K562 (cell line): Measurements from ENCODE around the gene RAB13.

Source experiments
- FOXA1 ChIP-seq: fragments of 450-650 bp; IDR thresholded peaks from 2 replicates; pipeline ENCODE4 v1.6.1; 2016; ENCODE audit warnings: mild to moderate bottlenecking, borderline replicate concordance
- JUND ChIP-seq, 2 experiments: IDR thresholded peaks; 2 replicates in 1 of 2; 3 replicates in 1 of 2; pipeline ENCODE4 v1.6.1; 2011; ENCODE audit warnings: borderline replicate concordance in 2 of 2, low read depth in 2 of 2, low read length in 2 of 2, improper control_type of control experiment in 1 of 2, missing biosample characterization in 1 of 2, missing genetic modification characterization in 1 of 2, missing genetic modification reagents in 1 of 2
- POLR2A ChIP-seq: fragments of 450-650 bp; conservative IDR thresholded peaks from 2 replicates; pipeline ENCODE4 v1.6.1; 2016
- POLR2AphosphoS5 ChIP-seq: IDR thresholded peaks from 2 replicates; pipeline ENCODE4 v1.6.1; 2011; ENCODE audit warnings: mild to moderate bottlenecking, low read depth, low read length, moderate library complexity; ENCODE audit not compliant: control insufficient read depth, insufficient read depth
- RAD21 ChIP-seq, 2 experiments: fragments of 250-450 bp in 1 of 2; fragments of 450-650 bp in 1 of 2; sonication (Bioruptor Pico) in 1 of 2; formaldehyde crosslinking in 1 of 2; IDR thresholded peaks in 1 of 2; conservative IDR thresholded peaks in 1 of 2; 2 replicates each; pipeline versions ENCODE4 v1.4.0 to v1.8.0; 2020 to 2022; ENCODE audit warnings: mild to moderate bottlenecking in 2 of 2, moderate library complexity in 1 of 2
- RBM22 ChIP-seq: fragments of 200-400 bp; formaldehyde crosslinking; IDR thresholded peaks from 2 replicates; pipeline ENCODE4 v1.6.1; 2018; ENCODE audit warnings: low read length, low read depth; ENCODE audit not compliant: poor library complexity, severe bottlenecking
- SMAD2 ChIP-seq: fragments of 150-350 bp; IDR thresholded peaks from 2 replicates; pipeline ENCODE4 v1.6.1; 2014; ENCODE audit warnings: low read depth, mild to moderate bottlenecking, low read length
- TAF15 ChIP-seq: fragments of 200-400 bp; formaldehyde crosslinking; IDR thresholded peaks from 2 replicates; pipeline ENCODE4 v1.6.1; 2017; ENCODE audit warnings: mild to moderate bottlenecking, low read depth, low read length, moderate library complexity
- TEAD2 ChIP-seq: fragments of 450-650 bp; IDR thresholded peaks from 2 replicates; pipeline ENCODE4 v1.6.1; 2016; ENCODE audit warnings: missing genetic modification characterization, control low read depth, missing compliant biosample characterization
- ZC3H4 ChIP-seq: sonication (generic); formaldehyde crosslinking; IDR thresholded peaks from 2 replicates; pipeline ENCODE4 v1.9.0; 2021; ENCODE audit warnings: missing genetic modification reagents, borderline replicate concordance
- TF ChIP-seq, protein P1 (sequence below), 3 experiments: IDR thresholded peaks in 2 of 3; conservative IDR thresholded peaks in 1 of 3; 2 replicates each; pipeline ENCODE4 v1.5.1; 2011 to 2012; ENCODE audit warnings: low read length in 3 of 3, mild to moderate bottlenecking in 3 of 3, control low read depth in 2 of 3, improper control_type of control experiment in 1 of 3, inconsistent platforms in 1 of 3, low read depth in 1 of 3, mixed read lengths in 1 of 3, moderate library complexity in 1 of 3; ENCODE audit not compliant: insufficient read depth in 2 of 3
- TF ChIP-seq, protein P2 (sequence below): fragments of 450-650 bp; IDR thresholded peaks from 2 replicates; pipeline ENCODE4 v1.6.1; 2018; ENCODE audit not compliant: partially characterized antibody
- TF ChIP-seq, protein P3 (sequence below), 2 experiments: fragments of 450-650 bp in 1 of 2; IDR thresholded peaks; 2 replicates each; pipeline ENCODE4 v1.6.1; 2011 to 2017; ENCODE audit warnings: low read depth in 2 of 2, antibody characterized with exemption in 1 of 2, borderline replicate concordance in 1 of 2, low read length in 1 of 2, mild to moderate bottlenecking in 1 of 2, mixed read lengths in 1 of 2; ENCODE audit not compliant: control insufficient read depth in 1 of 2
- TF ChIP-seq, protein P4 (sequence below): IDR thresholded peaks from 2 replicates; pipeline ENCODE4 v1.6.1; 2016; ENCODE audit warnings: missing genetic modification characterization, missing compliant biosample characterization

DNA sequence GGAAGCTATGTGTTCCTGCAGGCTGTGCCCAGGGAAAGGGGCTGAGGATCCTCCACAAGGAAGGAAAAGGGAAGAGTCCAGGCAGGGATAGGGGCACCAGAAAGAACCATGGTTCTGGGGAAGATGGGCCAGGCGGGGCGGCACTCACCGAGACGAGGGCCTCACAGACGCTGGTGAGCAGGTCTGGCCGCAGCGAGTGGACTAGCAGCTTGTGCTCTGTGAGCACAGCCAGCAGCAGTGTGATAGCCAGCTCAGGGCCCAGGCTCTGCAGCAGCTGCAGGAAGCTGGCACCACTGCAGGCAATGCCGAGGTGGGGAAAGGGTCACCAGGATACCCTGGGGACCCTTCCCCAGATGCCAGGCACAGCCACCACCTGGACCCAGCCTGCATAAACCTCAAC is 45.4 kb downstream of the RAB13 start:
- TF ChIP-seq POLR2AphosphoS5 (no peak), FOXA1 (no peak), POLR2A (no peak), TEAD2 (tag) (no peak), RAD21 (CRISPR knock-in tag; conservative IDR thresholded peaks at IDR 0.05 in 1 of 2, IDR thresholded peaks at IDR 0.05 in 1 of 2) (no peak), ZC3H4 (no peak), SMAD2 (no peak), TAF15 (no peak), JUND (IDR thresholded peaks at IDR 0.05; ENCODE audit: borderline replicate concordance, low read depth, low read length) (no peak), JUND (tag; IDR thresholded peaks at IDR 0.05; ENCODE audit: borderline replicate concordance, low read depth, low read length) (no peak), RBM22 (no peak)
- TF ChIP-seq, protein P1, sequence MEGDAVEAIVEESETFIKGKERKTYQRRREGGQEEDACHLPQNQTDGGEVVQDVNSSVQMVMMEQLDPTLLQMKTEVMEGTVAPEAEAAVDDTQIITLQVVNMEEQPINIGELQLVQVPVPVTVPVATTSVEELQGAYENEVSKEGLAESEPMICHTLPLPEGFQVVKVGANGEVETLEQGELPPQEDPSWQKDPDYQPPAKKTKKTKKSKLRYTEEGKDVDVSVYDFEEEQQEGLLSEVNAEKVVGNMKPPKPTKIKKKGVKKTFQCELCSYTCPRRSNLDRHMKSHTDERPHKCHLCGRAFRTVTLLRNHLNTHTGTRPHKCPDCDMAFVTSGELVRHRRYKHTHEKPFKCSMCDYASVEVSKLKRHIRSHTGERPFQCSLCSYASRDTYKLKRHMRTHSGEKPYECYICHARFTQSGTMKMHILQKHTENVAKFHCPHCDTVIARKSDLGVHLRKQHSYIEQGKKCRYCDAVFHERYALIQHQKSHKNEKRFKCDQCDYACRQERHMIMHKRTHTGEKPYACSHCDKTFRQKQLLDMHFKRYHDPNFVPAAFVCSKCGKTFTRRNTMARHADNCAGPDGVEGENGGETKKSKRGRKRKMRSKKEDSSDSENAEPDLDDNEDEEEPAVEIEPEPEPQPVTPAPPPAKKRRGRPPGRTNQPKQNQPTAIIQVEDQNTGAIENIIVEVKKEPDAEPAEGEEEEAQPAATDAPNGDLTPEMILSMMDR (IDR thresholded peaks at IDR 0.05 in 2 of 3, conservative IDR thresholded peaks at IDR 0.05 in 1 of 3; ENCODE audit: insufficient read depth in 2 of 3, low read depth in 1 of 3, low read length in 3 of 3): no peak
- TF ChIP-seq, protein P2, sequence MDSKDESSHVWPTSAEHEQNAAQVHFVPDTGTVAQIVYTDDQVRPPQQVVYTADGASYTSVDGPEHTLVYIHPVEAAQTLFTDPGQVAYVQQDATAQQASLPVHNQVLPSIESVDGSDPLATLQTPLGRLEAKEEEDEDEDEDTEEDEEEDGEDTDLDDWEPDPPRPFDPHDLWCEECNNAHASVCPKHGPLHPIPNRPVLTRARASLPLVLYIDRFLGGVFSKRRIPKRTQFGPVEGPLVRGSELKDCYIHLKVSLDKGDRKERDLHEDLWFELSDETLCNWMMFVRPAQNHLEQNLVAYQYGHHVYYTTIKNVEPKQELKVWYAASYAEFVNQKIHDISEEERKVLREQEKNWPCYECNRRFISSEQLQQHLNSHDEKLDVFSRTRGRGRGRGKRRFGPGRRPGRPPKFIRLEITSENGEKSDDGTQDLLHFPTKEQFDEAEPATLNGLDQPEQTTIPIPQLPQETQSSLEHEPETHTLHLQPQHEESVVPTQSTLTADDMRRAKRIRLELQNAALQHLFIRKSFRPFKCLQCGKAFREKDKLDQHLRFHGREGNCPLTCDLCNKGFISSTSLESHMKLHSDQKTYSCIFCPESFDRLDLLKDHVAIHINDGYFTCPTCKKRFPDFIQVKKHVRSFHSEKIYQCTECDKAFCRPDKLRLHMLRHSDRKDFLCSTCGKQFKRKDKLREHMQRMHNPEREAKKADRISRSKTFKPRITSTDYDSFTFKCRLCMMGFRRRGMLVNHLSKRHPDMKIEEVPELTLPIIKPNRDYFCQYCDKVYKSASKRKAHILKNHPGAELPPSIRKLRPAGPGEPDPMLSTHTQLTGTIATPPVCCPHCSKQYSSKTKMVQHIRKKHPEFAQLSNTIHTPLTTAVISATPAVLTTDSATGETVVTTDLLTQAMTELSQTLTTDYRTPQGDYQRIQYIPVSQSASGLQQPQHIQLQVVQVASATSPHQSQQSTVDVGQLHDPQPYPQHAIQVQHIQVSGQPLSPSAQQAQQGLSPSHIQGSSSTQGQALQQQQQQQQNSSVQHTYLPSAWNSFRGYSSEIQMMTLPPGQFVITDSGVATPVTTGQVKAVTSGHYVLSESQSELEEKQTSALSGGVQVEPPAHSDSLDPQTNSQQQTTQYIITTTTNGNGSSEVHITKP: no peak
- TF ChIP-seq, protein P3, sequence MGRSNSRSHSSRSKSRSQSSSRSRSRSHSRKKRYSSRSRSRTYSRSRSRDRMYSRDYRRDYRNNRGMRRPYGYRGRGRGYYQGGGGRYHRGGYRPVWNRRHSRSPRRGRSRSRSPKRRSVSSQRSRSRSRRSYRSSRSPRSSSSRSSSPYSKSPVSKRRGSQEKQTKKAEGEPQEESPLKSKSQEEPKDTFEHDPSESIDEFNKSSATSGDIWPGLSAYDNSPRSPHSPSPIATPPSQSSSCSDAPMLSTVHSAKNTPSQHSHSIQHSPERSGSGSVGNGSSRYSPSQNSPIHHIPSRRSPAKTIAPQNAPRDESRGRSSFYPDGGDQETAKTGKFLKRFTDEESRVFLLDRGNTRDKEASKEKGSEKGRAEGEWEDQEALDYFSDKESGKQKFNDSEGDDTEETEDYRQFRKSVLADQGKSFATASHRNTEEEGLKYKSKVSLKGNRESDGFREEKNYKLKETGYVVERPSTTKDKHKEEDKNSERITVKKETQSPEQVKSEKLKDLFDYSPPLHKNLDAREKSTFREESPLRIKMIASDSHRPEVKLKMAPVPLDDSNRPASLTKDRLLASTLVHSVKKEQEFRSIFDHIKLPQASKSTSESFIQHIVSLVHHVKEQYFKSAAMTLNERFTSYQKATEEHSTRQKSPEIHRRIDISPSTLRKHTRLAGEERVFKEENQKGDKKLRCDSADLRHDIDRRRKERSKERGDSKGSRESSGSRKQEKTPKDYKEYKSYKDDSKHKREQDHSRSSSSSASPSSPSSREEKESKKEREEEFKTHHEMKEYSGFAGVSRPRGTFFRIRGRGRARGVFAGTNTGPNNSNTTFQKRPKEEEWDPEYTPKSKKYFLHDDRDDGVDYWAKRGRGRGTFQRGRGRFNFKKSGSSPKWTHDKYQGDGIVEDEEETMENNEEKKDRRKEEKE (IDR thresholded peaks at IDR 0.05; ENCODE audit: borderline replicate concordance in 1 of 2, control insufficient read depth in 1 of 2, low read depth in 2 of 2, low read length in 1 of 2): no peak
- TF ChIP-seq, protein P4, sequence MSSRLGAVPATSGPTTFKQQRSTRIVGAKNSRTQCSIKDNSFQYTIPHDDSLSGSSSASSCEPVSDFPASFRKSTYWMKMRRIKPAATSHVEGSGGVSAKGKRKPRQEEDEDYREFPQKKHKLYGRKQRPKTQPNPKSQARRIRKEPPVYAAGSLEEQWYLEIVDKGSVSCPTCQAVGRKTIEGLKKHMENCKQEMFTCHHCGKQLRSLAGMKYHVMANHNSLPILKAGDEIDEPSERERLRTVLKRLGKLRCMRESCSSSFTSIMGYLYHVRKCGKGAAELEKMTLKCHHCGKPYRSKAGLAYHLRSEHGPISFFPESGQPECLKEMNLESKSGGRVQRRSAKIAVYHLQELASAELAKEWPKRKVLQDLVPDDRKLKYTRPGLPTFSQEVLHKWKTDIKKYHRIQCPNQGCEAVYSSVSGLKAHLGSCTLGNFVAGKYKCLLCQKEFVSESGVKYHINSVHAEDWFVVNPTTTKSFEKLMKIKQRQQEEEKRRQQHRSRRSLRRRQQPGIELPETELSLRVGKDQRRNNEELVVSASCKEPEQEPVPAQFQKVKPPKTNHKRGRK (tag): no peak
